GM23248 (cell line): ENCODE results near the gene AKNA. TPM values are rescaled to one million over a fixed set of nuclear protein-coding genes. Genes with fewer than 3 reads are reported as not detected.

Experiments used
- DNase-seq: peaks from one replicate; pipeline ENCODE4 v3.0.0-alpha.2; 2015
- H2AFZ ChIP-seq: fragments of 200-600 bp; sonication (generic); 2 replicates; pipeline ENCODE4 v1.6.1; 2016; ENCODE audit warnings: antibody characterized with exemption
- H3F3A ChIP-seq: fragments of 200-600 bp; sonication (generic); 2 replicates; pipeline ENCODE4 v1.6.1; 2016; ENCODE audit warnings: mild to moderate bottlenecking, antibody characterized with exemption, mixed run types; ENCODE audit not compliant: insufficient read depth
- H3K27ac ChIP-seq: fragments of 200-600 bp; sonication (generic); 2 replicates; pipeline ENCODE4 v1.5.1; 2016; ENCODE audit warnings: mild to moderate bottlenecking
- H3K27me3 ChIP-seq: fragments of 200-600 bp; sonication (generic); replicated peaks from 2 replicates; pipeline ENCODE4 v1.6.1; 2016; ENCODE audit warnings: mild to moderate bottlenecking; ENCODE audit not compliant: insufficient read depth
- H3K36me3 ChIP-seq: fragments of 200-600 bp; sonication (generic); 2 replicates; pipeline ENCODE4 v1.6.1; 2016; ENCODE audit warnings: low read depth, mild to moderate bottlenecking
- H3K4me1 ChIP-seq: fragments of 200-600 bp; sonication (generic); 2 replicates; pipeline ENCODE4 v1.6.1; 2016; ENCODE audit warnings: mild to moderate bottlenecking; ENCODE audit not compliant: insufficient read depth
- H3K4me2 ChIP-seq: fragments of 200-600 bp; sonication (generic); one replicate; pipeline ENCODE4 v1.6.1; 2016; ENCODE audit warnings: mild to moderate bottlenecking; ENCODE audit not compliant: unreplicated experiment
- H3K4me3 ChIP-seq: fragments of 200-600 bp; sonication (generic); 2 replicates; pipeline ENCODE4 v1.5.1; 2016; ENCODE audit warnings: mild to moderate bottlenecking
- H3K79me2 ChIP-seq: fragments of 200-600 bp; sonication (generic); 2 replicates; pipeline ENCODE4 v1.6.1; 2016; ENCODE audit warnings: mild to moderate bottlenecking; ENCODE audit not compliant: insufficient read depth
- H3K9ac ChIP-seq: fragments of 200-600 bp; sonication (generic); 2 replicates; pipeline ENCODE4 v1.6.1; 2016; ENCODE audit warnings: mild to moderate bottlenecking
- H3K9me2 ChIP-seq: fragments of 200-600 bp; sonication (generic); 2 replicates; pipeline ENCODE4 v1.6.1; 2016; ENCODE audit warnings: mixed run types, mild to moderate bottlenecking, moderate library complexity; ENCODE audit not compliant: insufficient read depth
- H3K9me3 ChIP-seq: fragments of 200-600 bp; sonication (generic); one replicate; pipeline ENCODE4 v1.6.1; 2017; ENCODE audit warnings: low read depth
- H4K20me1 ChIP-seq: fragments of 200-600 bp; sonication (generic); 2 replicates; pipeline ENCODE4 v1.6.0; 2016; ENCODE audit not compliant: insufficient read depth
- EZH2 ChIP-seq: fragments of 200-600 bp; sonication (generic); IDR thresholded peaks from 2 replicates; pipeline ENCODE4 v1.6.1; 2018; ENCODE audit warnings: antibody characterized with exemption, mild to moderate bottlenecking; ENCODE audit not compliant: insufficient read depth, poor library complexity, severe bottlenecking
- EZH2phosphoT487 ChIP-seq: fragments of 200-600 bp; sonication (generic); IDR thresholded peaks from 2 replicates; pipeline ENCODE4 v1.6.1; 2018; ENCODE audit warnings: antibody characterized with exemption, moderate library complexity, mild to moderate bottlenecking, low read depth; ENCODE audit not compliant: insufficient read depth
- WGBS, 2 experiments: methylation state at CpG; one replicate each; pipeline ENCODE4 v1.1.6; 2015 to 2017; ENCODE audit warnings: low lambda C conversion rate in 2 of 2, low coverage in 1 of 2; ENCODE audit errors: missing lambda C conversion rate in 2 of 2; 5-methylcytosine and 5-hydroxymethylcytosine counted together
- in situ Hi-C: fragments of 300-500 bp; cut with MboI; formaldehyde crosslinking; loops from 2 replicates; pipeline ENCODE4 v1.15.0; 2020
- polyA plus RNA-seq: library from polyadenylated mRNA; unstranded; fragments of >200 nt; fragmentation: Nextera tagmentation; extraction: Ambion mirVana; gene quantifications from 2 replicates; pipeline ENCODE4 v1.2.1, GENCODE V29; 2016
- total RNA-seq: library from RNA; depleted of rRNA; stranded (reverse); fragments of >200 nt; shearing (Covaris generic); gene quantifications from 2 replicates; pipeline ENCODE4 v1.2.3, GENCODE V29; 2014

AKNA gene
- total and polyA plus RNA-seq, 2 experiments from 2014 or later, result 1.8 to 6.6 TPM

DNA sequence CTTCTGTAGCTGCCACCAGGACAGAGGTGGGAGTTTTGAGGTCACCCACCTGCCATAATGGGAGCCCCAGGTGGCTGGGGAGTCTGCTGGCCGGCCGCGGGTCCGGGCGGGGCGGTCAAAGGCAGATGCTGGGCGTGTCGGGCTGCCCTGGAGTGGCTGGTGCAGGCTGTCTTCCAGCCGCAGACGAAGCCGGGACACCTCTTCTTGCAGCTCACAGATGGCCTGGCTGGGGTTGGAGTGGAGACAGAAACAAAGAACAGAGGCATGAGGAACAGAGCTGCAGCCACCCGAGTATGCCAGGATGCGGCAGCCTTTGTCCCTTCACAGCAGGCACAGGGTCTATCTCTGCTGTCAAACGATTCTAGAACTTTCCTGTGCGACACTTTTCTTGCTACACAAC, 40.1 kb downstream of the AKNA start:
- Histone ChIP-seq H2AFZ (no peak overlapping the region), H4K20me1 (no peaks in the 10 kb centered on the region), H3K9ac (no peak overlapping the region), H3K9me2 (no peaks in the 10 kb centered on the region), H3K4me1 (peaks cover 15% of the 10 kb centered on the region), H3K36me3 (peaks cover 23% of the 10 kb centered on the region; the same call in 1 of the 2 replicates), H3K4me2 (no peak overlapping the region), H3K9me3 (no peaks in the 10 kb centered on the region), H3K27ac (no peak overlapping the region), H3K27me3 (no peaks in the 10 kb centered on the region), H3F3A (peaks cover 18% of the 10 kb centered on the region), H3K79me2 (no peaks in the 10 kb centered on the region), H3K4me3 (no peak overlapping the region)
- 88 to 91% methylated on average over 15 of the region's 15 CpGs for WGBS, 2 experiments
- in situ Hi-C loops, result no loop called here
- DNase-seq, result no peak
- TF ChIP-seq EZH2 (no peak), EZH2phosphoT487 (no peak)

GRCh38 chr9:114346146-114346545, 41.6 kb downstream of the AKNA start:
- H3F3A ChIP-seq, result peaks cover 18% of the 10 kb centered on the region
- no peak overlapping the region for H2AFZ ChIP-seq
- no peak for DNase-seq
- H3K9ac ChIP-seq, result no peak overlapping the region
- TF ChIP-seq EZH2 (no peak), EZH2phosphoT487 (no peak)
- peaks cover 23% of the 10 kb centered on the region; the same call in 1 of the 2 replicates for H3K36me3 ChIP-seq
- peaks cover 15% of the 10 kb centered on the region for H3K4me1 ChIP-seq
- in situ Hi-C loops, result no loop called here
- no peaks in the 10 kb centered on the region for H4K20me1 ChIP-seq
- no peak overlapping the region for H3K4me2 ChIP-seq
- no peaks in the 10 kb centered on the region for H3K9me2 ChIP-seq
- H3K27me3 ChIP-seq, result no peaks in the 10 kb centered on the region
- H3K9me3 ChIP-seq, result no peaks in the 10 kb centered on the region
- 86 to 91% methylated on average over 10 to 11 of the region's 11 CpGs for WGBS, 2 experiments
- no peak overlapping the region for H3K4me3 ChIP-seq
- H3K79me2 ChIP-seq, result no peaks in the 10 kb centered on the region
- H3K27ac ChIP-seq, result no peak overlapping the region

GRCh38 chr9:114345493-114346065, 42.2 kb downstream of the AKNA start:
- no peak overlapping the region for H3K27ac ChIP-seq
- no peaks in the 10 kb centered on the region for H3K9me2 ChIP-seq
- no peaks in the 10 kb centered on the region for H4K20me1 ChIP-seq
- no peak overlapping the region for H3K9ac ChIP-seq
- no peak overlapping the region for H2AFZ ChIP-seq
- H3K4me1 ChIP-seq, result peaks cover 15% of the 10 kb centered on the region
- H3K9me3 ChIP-seq, result no peaks in the 10 kb centered on the region
- 90 to 93% methylated on average over 7 of the region's 7 CpGs for WGBS, 2 experiments
- no peak for DNase-seq
- H3K4me3 ChIP-seq, result no peak overlapping the region
- TF ChIP-seq EZH2, result no peak
- no peak for TF ChIP-seq EZH2phosphoT487
- no peaks in the 10 kb centered on the region for H3K79me2 ChIP-seq
- H3K4me2 ChIP-seq, result no peak overlapping the region
- H3K36me3 ChIP-seq, result peaks cover 23% of the 10 kb centered on the region; the same call in 1 of the 2 replicates
- in situ Hi-C loops, result no loop called here
- peaks cover 18% of the 10 kb centered on the region for H3F3A ChIP-seq
- no peaks in the 10 kb centered on the region for H3K27me3 ChIP-seq

DNA sequence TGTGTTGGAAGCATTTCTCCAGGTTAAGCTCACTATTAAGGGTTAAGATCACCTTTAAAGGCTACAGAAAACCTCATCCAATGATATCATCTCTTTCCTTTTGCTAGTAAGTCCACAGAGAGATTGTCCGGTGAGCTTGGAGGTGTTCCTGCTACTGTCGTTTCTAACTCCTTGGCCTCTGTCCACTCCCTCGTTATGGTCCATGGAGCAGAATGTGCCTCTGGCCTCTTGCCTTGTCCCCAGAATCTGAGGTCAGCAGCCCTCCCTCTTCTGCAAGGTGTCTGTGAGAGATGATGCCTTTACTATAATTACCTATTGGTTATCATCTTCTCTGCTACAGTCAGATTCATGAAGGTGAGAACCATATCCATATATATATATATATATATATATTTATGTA, 43.1 kb downstream of the AKNA start:
- TF ChIP-seq EZH2 (no peak), EZH2phosphoT487 (no peak)
- in situ Hi-C loops, result no loop called here
- Histone ChIP-seq H4K20me1 (no peaks in the 10 kb centered on the region), H3K4me2 (no peak overlapping the region), H3F3A (peaks cover 13% of the 10 kb centered on the region), H3K36me3 (peaks cover 23% of the 10 kb centered on the region; the same call in 1 of the 2 replicates), H2AFZ (no peak overlapping the region), H3K9me2 (no peaks in the 10 kb centered on the region), H3K4me1 (peaks cover 13% of the 10 kb centered on the region), H3K4me3 (no peak overlapping the region), H3K79me2 (no peaks in the 10 kb centered on the region), H3K27me3 (no peaks in the 10 kb centered on the region), H3K9me3 (no peaks in the 10 kb centered on the region), H3K9ac (no peak overlapping the region), H3K27ac (no peak overlapping the region)
- DNase-seq, result no peak
- 63 to 78% methylated on average over 3 of the region's 3 CpGs for WGBS, 2 experiments

DNA sequence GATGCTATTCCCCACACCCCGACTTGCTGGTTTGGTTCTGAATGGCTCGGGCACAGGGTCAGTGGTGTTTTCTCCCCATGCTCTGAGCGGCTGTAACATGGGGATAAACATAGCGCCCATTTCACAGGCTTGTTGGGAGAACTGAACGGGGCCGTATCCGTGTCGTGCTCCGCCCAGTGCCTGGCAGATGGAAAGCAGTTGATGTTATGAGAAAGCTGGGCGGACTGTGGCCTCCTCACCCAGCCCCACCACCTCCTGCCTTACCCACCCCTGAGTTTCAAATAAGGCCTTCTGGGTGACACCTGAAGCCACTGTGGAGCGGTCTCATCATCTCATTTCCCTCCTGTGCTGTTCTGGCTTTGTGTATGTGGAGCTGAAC, 43.6 kb downstream of the AKNA start:
- no peak for DNase-seq
- 89 to 91% methylated on average over 10 to 11 of the region's 11 CpGs for WGBS, 2 experiments
- no peak for TF ChIP-seq EZH2phosphoT487
- no peak for TF ChIP-seq EZH2
- H3K4me3 ChIP-seq, result no peak overlapping the region
- in situ Hi-C loops, result no loop called here
- H2AFZ ChIP-seq, result no peak overlapping the region
- H3K4me2 ChIP-seq, result no peak overlapping the region
- H3K79me2 ChIP-seq, result no peaks in the 10 kb centered on the region
- H3K9me3 ChIP-seq, result no peaks in the 10 kb centered on the region
- H4K20me1 ChIP-seq, result no peaks in the 10 kb centered on the region
- H3K27ac ChIP-seq, result no peak overlapping the region
- H3K4me1 ChIP-seq, result peaks cover 8% of the 10 kb centered on the region
- H3K27me3 ChIP-seq, result no peaks in the 10 kb centered on the region
- no peak overlapping the region for H3K9ac ChIP-seq
- peaks cover 23% of the 10 kb centered on the region; the same call in 1 of the 2 replicates for H3K36me3 ChIP-seq
- H3F3A ChIP-seq, result peaks cover 8% of the 10 kb centered on the region; the same call in 1 of the 2 replicates
- H3K9me2 ChIP-seq, result no peaks in the 10 kb centered on the region
